PC-9 (cell line): ENCODE data around the gene KCNK5.

Experiments used
- CTCF ChIP-seq: fragments of 200-600 bp; sonication (generic); conservative IDR thresholded peaks from 2 replicates; pipeline ENCODE4 v1.6.1; 2017; ENCODE audit warnings: mixed run types, antibody characterized with exemption, mild to moderate bottlenecking, moderate library complexity
- EZH2 ChIP-seq: fragments of 200-600 bp; sonication (generic); IDR thresholded peaks from 2 replicates; pipeline ENCODE4 v1.8.0; 2017; ENCODE audit warnings: antibody characterized with exemption, low read depth

- TF ChIP-seq CTCF (no peak), EZH2 (no peak)
These were observed 8.2 kb downstream of the KCNK5 start for GRCh38 chr6:39221115-39221514.
